GM12872 (cell line): ENCODE measurements around the gene GRM5.

Experiments used
- CTCF ChIP-seq: IDR thresholded peaks from 3 replicates; pipeline ENCODE4 v1.5.1; 2011; ENCODE audit warnings: low read depth, mild to moderate bottlenecking, low read length, moderate library complexity; ENCODE audit not compliant: insufficient read depth

GRM5 gene

GRCh38 chr11:88831303-88831890 is 234.4 kb downstream of the GRM5 start:
- no peak for TF ChIP-seq CTCF

GRCh38 chr11:88827018-88827676 is 238.6 kb downstream of the GRM5 start:
- TF ChIP-seq CTCF = no peak

- TF ChIP-seq CTCF = no peak
Measured at GRCh38 chr11:88819616-88820015, 246.2 kb downstream of the GRM5 start.

GRCh38 chr11:88818978-88819377 is 246.8 kb downstream of the GRM5 start:
- no peak for TF ChIP-seq CTCF

GRCh38 chr11:88815505-88815904 is 250.3 kb downstream of the GRM5 start:
- TF ChIP-seq CTCF = no peak

GRCh38 chr11:88814076-88814475 is 251.7 kb downstream of the GRM5 start:
- TF ChIP-seq CTCF = no peak

GRCh38 chr11:88813233-88813915 is 252.4 kb downstream of the GRM5 start:
- TF ChIP-seq CTCF = no peak
